HUES48 (cell line): Measurements from ENCODE around the gene FAM169A.
"Not testable (repeated sequence)": the region's sequence is repeated elsewhere in the genome, so short reads cannot be mapped to it uniquely, and the experiment has no call there.

Experiments used
- H3K27ac ChIP-seq: one replicate; pipeline ENCODE4 v1.7.0; 2013; ENCODE audit warnings: low read depth, low read length, inconsistent platforms
- H3K27me3 ChIP-seq: 2 replicates; pipeline ENCODE4 v1.6.1; 2013; ENCODE audit warnings: mild to moderate bottlenecking, low read length; ENCODE audit not compliant: control insufficient read depth, insufficient read depth
- H3K36me3 ChIP-seq: 2 replicates; pipeline ENCODE4 v1.6.1; 2013; ENCODE audit warnings: low read length; ENCODE audit not compliant: control insufficient read depth, insufficient read depth
- H3K4me1 ChIP-seq: 2 replicates; pipeline ENCODE4 v1.6.1; 2013; ENCODE audit warnings: mild to moderate bottlenecking, low read length; ENCODE audit not compliant: control insufficient read depth, insufficient read depth
- H3K4me3 ChIP-seq: 2 replicates; pipeline ENCODE4 v1.5.1; 2013; ENCODE audit warnings: mild to moderate bottlenecking, low read depth, low read length
- H3K9ac ChIP-seq: 2 replicates; pipeline ENCODE4 v1.6.1; 2013; ENCODE audit warnings: mild to moderate bottlenecking, low read depth, low read length, moderate library complexity
- H3K9me3 ChIP-seq: 2 replicates; pipeline ENCODE4 v1.6.1; 2013; ENCODE audit warnings: low read length; ENCODE audit not compliant: control insufficient read depth, insufficient read depth

FAM169A gene

GRCh38 chr5:74762599-74762998, 103.6 kb downstream of the FAM169A start:
- no peaks in the 10 kb centered on the region for H3K27me3 ChIP-seq
- no peak overlapping the region for H3K9ac ChIP-seq
- no peak overlapping the region for H3K27ac ChIP-seq
- H3K9me3 ChIP-seq, result no peaks in the 10 kb centered on the region
- peaks cover 62% of the 10 kb centered on the region for H3K36me3 ChIP-seq
- no peak overlapping the region for H3K4me3 ChIP-seq
- no peaks in the 10 kb centered on the region for H3K4me1 ChIP-seq

GRCh38 chr5:74761241-74761640, 104.9 kb downstream of the FAM169A start:
- Histone ChIP-seq H3K4me1 (no peaks in the 10 kb centered on the region), H3K9me3 (no peaks in the 10 kb centered on the region), H3K9ac (no peak overlapping the region), H3K27me3 (no peaks in the 10 kb centered on the region), H3K36me3 (peaks cover 74% of the 10 kb centered on the region), H3K4me3 (no peak overlapping the region), H3K27ac (no peak overlapping the region)

GRCh38 chr5:74748742-74749141, 117.4 kb downstream of the FAM169A start:
- peaks cover 69% of the 10 kb centered on the region for H3K36me3 ChIP-seq
- not testable (repeated sequence) for H3K4me3 ChIP-seq, H3K27me3 ChIP-seq, H3K27ac ChIP-seq, H3K9ac ChIP-seq, H3K4me1 ChIP-seq, H3K9me3 ChIP-seq

- Histone ChIP-seq H3K9ac (no peak overlapping the region), H3K27ac (no peak overlapping the region), H3K4me3 (no peak overlapping the region), H3K27me3 (no peaks in the 10 kb centered on the region), H3K4me1 (no peaks in the 10 kb centered on the region), H3K36me3 (peaks cover 88% of the 10 kb centered on the region), H3K9me3 (no peaks in the 10 kb centered on the region)
These were observed 127.8 kb downstream of the FAM169A start for GRCh38 chr5:74738406-74738805.

GRCh38 chr5:74736759-74737158, 129.4 kb downstream of the FAM169A start:
- Histone ChIP-seq H3K9me3 (no peaks in the 10 kb centered on the region), H3K4me3 (no peak overlapping the region), H3K9ac (no peak overlapping the region), H3K36me3 (peaks cover 96% of the 10 kb centered on the region), H3K4me1 (no peaks in the 10 kb centered on the region), H3K27me3 (no peaks in the 10 kb centered on the region), H3K27ac (no peak overlapping the region)
